Activated T-helper 1 cell treated with anti-CD3 and anti-CD28 coated beads, Interleukin-2, amount 50 U/mL, for 16 hours (primary cell): ENCODE measurements around the gene GPATCH11.

Experiments used
- DNase-seq, 2 donors: peaks; one replicate each; pipeline ENCODE4 v3.0.0-alpha.2; 2020; ENCODE audit warnings: low read depth in 1 of 2, low spot score in 1 of 2

GPATCH11 gene

GRCh38 chr2:37083873-37084794, at the start of gene GPATCH11, which contains the start of gene HEATR5B:
Gene GPATCH11 (plus strand): TSS chr2:37084518. CDS start chr2:37088382, 3,864 bp downstream.
Gene HEATR5B (minus strand): TSS chr2:37084372. CDS start chr2:37083414, 958 bp downstream.
- DNase-seq: peak; percentile 78 to 89

GRCh38 chr2:37037771-37038170, 46.5 kb upstream of the GPATCH11 start:
- DNase-seq: no peak

- no peak for DNase-seq
Measured at GRCh38 chr2:37039580-37039979, 44.7 kb upstream of the GPATCH11 start.

- DNase-seq: no peak
Measured at GRCh38 chr2:37052600-37053332, 31.6 kb upstream of the GPATCH11 start.

- DNase-seq: no peak
Measured at GRCh38 chr2:37059841-37060240, 24.5 kb upstream of the GPATCH11 start.

- no peak for DNase-seq
Measured at GRCh38 chr2:37060446-37060845, 23.9 kb upstream of the GPATCH11 start.

- DNase-seq: no peak
Measured at GRCh38 chr2:37061013-37061711, 23.2 kb upstream of the GPATCH11 start.

GRCh38 chr2:37061776-37062175, 22.5 kb upstream of the GPATCH11 start:
- DNase-seq: no peak

- DNase-seq: no peak
Measured at GRCh38 chr2:37068686-37069085, 15.6 kb upstream of the GPATCH11 start.

- DNase-seq: no peak
Measured at GRCh38 chr2:37070931-37071330, 13.4 kb upstream of the GPATCH11 start.

GRCh38 chr2:37080266-37080665, 4.1 kb upstream of the GPATCH11 start:
- DNase-seq: no peak

- DNase-seq: no peak
Measured at GRCh38 chr2:37080689-37081088, 3.6 kb upstream of the GPATCH11 start.

GRCh38 chr2:37084797-37085196, 479 bp downstream of the GPATCH11 start:
- no peak for DNase-seq

GRCh38 chr2:37085731-37086147, 1.4 kb downstream of the GPATCH11 start:
- DNase-seq: no peak

GRCh38 chr2:37090019-37090477, 5.7 kb downstream of the GPATCH11 start:
- DNase-seq: no peak

GRCh38 chr2:37091873-37092272, 7.6 kb downstream of the GPATCH11 start:
- no peak for DNase-seq

- no peak for DNase-seq
Measured at GRCh38 chr2:37096568-37096967, 12.2 kb downstream of the GPATCH11 start.

GRCh38 chr2:37098416-37099118, 14.2 kb downstream of the GPATCH11 start:
- DNase-seq: no peak

- DNase-seq: no peak
Measured at GRCh38 chr2:37100054-37100453, 15.7 kb downstream of the GPATCH11 start.

GRCh38 chr2:37102588-37102987, 18.3 kb downstream of the GPATCH11 start:
- no peak for DNase-seq

GRCh38 chr2:37104178-37104577, 19.9 kb downstream of the GPATCH11 start:
- no peak for DNase-seq
